K562 (cell line): Measurements from ENCODE around the gene POM121. TPM values are rescaled to one million over a fixed set of nuclear protein-coding genes. Genes with fewer than 3 reads are reported as not detected.
"Not testable (repeated sequence)": the region's sequence is repeated elsewhere in the genome, so short reads cannot be mapped to it uniquely, and the experiment has no call there.

ENCODE experiments used
- ATAC-seq: fragments of 200-7000 bp; cut with Tn5 transposase; 3 replicates; pipeline ENCODE4 v1.9.1; 2020; ENCODE audit warnings: moderate library complexity
- BruUV-seq: library from RNA; stranded (reverse); fragments of 400-500 nt; replicated peaks from 2 replicates; lab custom pipeline; 2021; lab: Mats Ljungman, UMichigan
- CTCF ChIA-PET: fragments of 300-600 bp; formaldehyde crosslinking; extraction: SDS; loops from one replicate; lab custom pipeline; 2021; ENCODE audit warnings: low intra/inter-chr PET ratio; lab: Yijun Ruan, JAX
- POLR2A ChIA-PET: fragments of 300-600, 350-650 bp; sonication (Branson Sonifier 250); formaldehyde crosslinking; extraction: SDS; loops from one replicate; lab custom pipeline; 2021; ENCODE audit warnings: antibody characterized with exemption, inconsistent platforms; lab: Yijun Ruan, JAX
- DNase-seq, 4 experiments: peaks; one replicate each; pipeline versions ENCODE4 v3.0.0 to v3.0.0-alpha.2; 2011 to 2018; ENCODE audit warnings: low spot score in 3 of 4, mixed read lengths in 3 of 4; ENCODE audit errors: extremely low read depth in 1 of 4
- FAIRE-seq: peaks from 2 replicates; lab custom pipeline; 2011; peaks lifted over from hg19 to GRCh38; lab: Jason Lieb, UNC
- H2AFZ ChIP-seq: 2 replicates; pipeline ENCODE4 v1.6.0; 2011; ENCODE audit warnings: low read depth, low read length, control low read depth, inconsistent platforms
- H3K27ac ChIP-seq: fragments of 200-600 bp; 3 replicates; pipeline ENCODE4 v1.8.0; 2011; ENCODE audit warnings: low read depth, mild to moderate bottlenecking, control low read depth, inconsistent platforms, low read length, moderate library complexity, mixed read lengths; ENCODE audit errors: extremely low read depth
- H3K27me3 ChIP-seq, 2 experiments: fragments of 300-600 bp in 1 of 2; 2 replicates in 1 of 2; 3 replicates in 1 of 2; pipeline versions ENCODE4 v1.6.0 to v1.8.0; 2011; ENCODE audit warnings: inconsistent platforms in 2 of 2, low read length in 2 of 2, mild to moderate bottlenecking in 1 of 2, mixed read lengths in 1 of 2, moderate library complexity in 1 of 2; ENCODE audit not compliant: control insufficient read depth in 2 of 2, insufficient read depth in 2 of 2
- H3K36me3 ChIP-seq: fragments of 300-600 bp; 3 replicates; pipeline ENCODE4 v1.8.0; 2011; ENCODE audit warnings: mild to moderate bottlenecking, low read length, inconsistent platforms; ENCODE audit not compliant: control insufficient read depth, insufficient read depth
- H3K4me1 ChIP-seq, 2 experiments: fragments of 200-600 bp in 1 of 2; replicated peaks in 1 of 2; 2 replicates in 1 of 2; 3 replicates in 1 of 2; pipeline versions ENCODE4 v1.5.1 to v1.8.0; 2011; ENCODE audit warnings: inconsistent platforms in 2 of 2, low read length in 2 of 2, mild to moderate bottlenecking in 1 of 2, mixed read lengths in 1 of 2, moderate library complexity in 1 of 2; ENCODE audit not compliant: control insufficient read depth in 2 of 2, insufficient read depth in 2 of 2
- H3K4me2 ChIP-seq: 2 replicates; pipeline ENCODE4 v1.6.1; 2011; ENCODE audit warnings: low read length, control low read depth, inconsistent platforms, mixed read lengths; ENCODE audit not compliant: insufficient read depth
- H3K4me3 ChIP-seq: fragments of 200-600 bp; sonication (generic), shearing (Covaris generic); 2 replicates; pipeline ENCODE4 v1.5.1; 2016; ENCODE audit warnings: control low read depth, inconsistent platforms
- H3K79me2 ChIP-seq: fragments of 200-600 bp; 3 replicates; pipeline ENCODE4 v1.8.0; 2011; ENCODE audit warnings: low read length, inconsistent platforms; ENCODE audit not compliant: control insufficient read depth, insufficient read depth
- H3K9ac ChIP-seq, 2 experiments: 2 replicates each; pipeline versions ENCODE4 v1.6.0 to v1.6.1; 2011; ENCODE audit warnings: low read depth in 2 of 2, low read length in 2 of 2, control low read depth in 1 of 2, inconsistent platforms in 1 of 2, mild to moderate bottlenecking in 1 of 2, mixed read lengths in 1 of 2; ENCODE audit not compliant: insufficient read depth in 1 of 2
- H3K9me1 ChIP-seq: one replicate; pipeline ENCODE4 v1.6.0; 2011; ENCODE audit warnings: inconsistent platforms, mild to moderate bottlenecking, low read length, moderate library complexity; ENCODE audit not compliant: control insufficient read depth, insufficient read depth
- H3K9me3 ChIP-seq: replicated peaks from 2 replicates; pipeline ENCODE4 v1.5.1; 2011; ENCODE audit warnings: low read depth, low read length, inconsistent platforms; ENCODE audit not compliant: control insufficient read depth, insufficient read depth
- H4K20me1 ChIP-seq: replicated peaks from 2 replicates; pipeline ENCODE4 v1.6.1; 2011; ENCODE audit warnings: low read length, inconsistent platforms, mixed read lengths; ENCODE audit not compliant: control insufficient read depth, insufficient read depth
- ATF7 ChIP-seq: fragments of 450-650 bp; IDR thresholded peaks from 2 replicates; pipeline ENCODE4 v1.7.1; 2014; ENCODE audit warnings: mild to moderate bottlenecking, moderate library complexity
- CREB1 ChIP-seq, 2 experiments: sonication (generic) in 1 of 2; formaldehyde crosslinking in 1 of 2; IDR thresholded peaks; 2 replicates each; pipeline versions ENCODE4 v1.6.1 to v1.8.0; 2012 to 2022; ENCODE audit warnings: inconsistent platforms in 1 of 2, mild to moderate bottlenecking in 1 of 2, missing genetic modification reagents in 1 of 2, moderate library complexity in 1 of 2
- E2F3 ChIP-seq: fragments of 250-450 bp; sonication (Bioruptor Pico); IDR thresholded peaks from 2 replicates; pipeline ENCODE4 v1.4.0; 2020; ENCODE audit warnings: mild to moderate bottlenecking
- E2F8 ChIP-seq: fragments of 450-650 bp; IDR thresholded peaks from 2 replicates; pipeline ENCODE4 v1.7.1; 2018; ENCODE audit warnings: mild to moderate bottlenecking, low read depth; ENCODE audit not compliant: partially characterized antibody
- EP400 ChIP-seq: fragments of 450-650 bp; IDR thresholded peaks from 2 replicates; pipeline ENCODE4 v1.6.1; 2017; ENCODE audit warnings: antibody characterized with exemption, mild to moderate bottlenecking, moderate library complexity
- ETS1 ChIP-seq: conservative IDR thresholded peaks from 2 replicates; pipeline ENCODE4 v1.6.1; 2011; ENCODE audit warnings: low read depth, mild to moderate bottlenecking, low read length; ENCODE audit not compliant: control insufficient read depth
- ETV5 ChIP-seq: sonication (generic); formaldehyde crosslinking; IDR thresholded peaks from 2 replicates; pipeline ENCODE4 v1.4.0; 2020; ENCODE audit warnings: low read depth, mild to moderate bottlenecking, missing genetic modification reagents
- GABPB1 ChIP-seq: sonication (generic); formaldehyde crosslinking; IDR thresholded peaks from 2 replicates; pipeline ENCODE4 v1.8.0; 2022; ENCODE audit warnings: mild to moderate bottlenecking, missing genetic modification reagents
- HDAC1 ChIP-seq, 2 experiments: fragments of 450-650 bp; IDR thresholded peaks; 2 replicates each; pipeline ENCODE4 v1.6.1; 2016 to 2017; ENCODE audit warnings: inconsistent platforms in 1 of 2, mild to moderate bottlenecking in 1 of 2, moderate library complexity in 1 of 2
- KLF1 ChIP-seq: fragments of 450-650 bp; IDR thresholded peaks from 2 replicates; pipeline ENCODE4 v1.6.1; 2016; ENCODE audit warnings: missing genetic modification characterization, missing compliant biosample characterization
- NR2C1 ChIP-seq, 2 experiments: fragments of 450-650 bp; IDR thresholded peaks; 2 replicates each; pipeline ENCODE4 v1.6.1; 2017; ENCODE audit warnings: mild to moderate bottlenecking in 2 of 2, antibody characterized with exemption in 1 of 2, inconsistent platforms in 1 of 2, missing compliant biosample characterization in 1 of 2, missing genetic modification characterization in 1 of 2
- NR2C2 ChIP-seq, 2 experiments: fragments of 200-800 bp in 1 of 2; sonication (Bioruptor generic) in 1 of 2; sonication (generic) in 1 of 2; formaldehyde crosslinking in 1 of 2; IDR thresholded peaks; 2 replicates each; pipeline versions ENCODE4 v1.6.1 to v1.8.0; 2016 to 2022; ENCODE audit warnings: mild to moderate bottlenecking in 1 of 2, missing compliant biosample characterization in 1 of 2, missing genetic modification characterization in 1 of 2, missing genetic modification reagents in 1 of 2
- PHF21A ChIP-seq: fragments of 450-650 bp; IDR thresholded peaks from 2 replicates; pipeline ENCODE4 v1.6.1; 2017; ENCODE audit warnings: low read depth, borderline replicate concordance
- RB1 ChIP-seq: fragments of 450-650 bp; IDR thresholded peaks from 2 replicates; pipeline ENCODE4 v1.6.1; 2017; ENCODE audit warnings: low read depth, mild to moderate bottlenecking
- SUPT5H ChIP-seq: fragments of 450-650 bp; IDR thresholded peaks from 2 replicates; pipeline ENCODE4 v1.6.1; 2016
- TFAP4 ChIP-seq: sonication (generic); formaldehyde crosslinking; IDR thresholded peaks from 2 replicates; pipeline ENCODE4 v1.8.0; 2022; ENCODE audit warnings: missing genetic modification reagents, mild to moderate bottlenecking, moderate library complexity, borderline replicate concordance
- WGBS: fragments of 100-300 bp; shearing (Covaris generic); methylation state at CpG from one replicate; pipeline ENCODE4 v1.1.6; 2016; ENCODE audit warnings: low coverage, mixed read lengths; ENCODE audit not compliant: insufficient coverage; ENCODE audit errors: missing lambda C conversion rate; 5-methylcytosine and 5-hydroxymethylcytosine counted together
- in situ Hi-C: fragments of 300-500 bp; cut with MboI; formaldehyde crosslinking; loops from 4 replicates; pipeline ENCODE4 v1.15.0; 2018; ENCODE audit warnings: inconsistent platforms, mixed read lengths
- intact Hi-C: fragments of 100-400 bp; cut with micrococcal nuclease; formaldehyde crosslinking; loops from 2 replicates; pipeline ENCODE4 v1.14.2; 2022
- polyA plus RNA-seq, 8 experiments: library from polyadenylated mRNA; depleted of rRNA in 4 of 8; stranded (reverse) in 5 of 8; unstranded in 3 of 8; fragments of >200 nt; fragmentation: Nextera tagmentation in 2 of 8; fragmentation: Illumina TruSeq in 1 of 8; extraction: Ambion mirVana in 2 of 8; extraction: Trizol in 1 of 8; gene quantifications; 2 replicates each; pipeline versions ENCODE4 v1.2.1 to v1.2.3, GENCODE V29; 2011 to 2014; ENCODE audit warnings: inconsistent platforms in 1 of 8, missing spikeins in 1 of 8
- total RNA-seq, 7 experiments: library from RNA; depleted of rRNA in 6 of 7; stranded (reverse); fragments of >200 nt in 6 of 7; fragmentation: Illumina TruSeq in 2 of 7; extraction: Trizol in 2 of 7; gene quantifications; 2 replicates each; pipeline versions ENCODE4 v1.2.1 to v1.2.3, GENCODE V29; 2011 to 2021; ENCODE audit warnings: low replicate concordance in 1 of 7

Gene POM121
- total and polyA plus RNA-seq, 9 of the 15 experiments (the other 6 are each of a cell fraction or from before 2014, with no cell fraction given): 3.6 to 112 (median 12.5) TPM

GRCh38 chr7:72879079-72879736 lies 45.7 kb upstream of the POM121 start:
- WGBS: 1% methylated on average over 43 of the region's 59 CpGs
- ATAC-seq (peak; percentile 100), DNase-seq (peak; percentile 79 to 98 (median 82)), FAIRE-seq (peak; percentile 40)
- in situ Hi-C loops, CTCF ChIA-PET, intact Hi-C loops, BruUV-seq, H3K9me3 ChIP-seq, H3K9me1 ChIP-seq, H4K20me1 ChIP-seq, H3K4me1 ChIP-seq, H3K27me3 ChIP-seq: not testable (repeated sequence)
- POLR2A ChIA-PET: interaction anchor here (0.6 kb wide), 1 partner anchor 805 kb away, joined by 3 read pairs; no protein-coding TSS in a partner anchor
- H3K27ac ChIP-seq: peak overlapping the region; percentile 71
- H2AFZ ChIP-seq: peak overlapping the region; percentile 90
- H3K9ac ChIP-seq: peak overlapping the region; percentile 88 to 91
- peaks cover 32% of the 10 kb centered on the region for H3K79me2 ChIP-seq
- H3K4me2 ChIP-seq: peak overlapping the region; percentile 96
- H3K36me3 ChIP-seq: peaks cover 19% of the 10 kb centered on the region; the same call in 1 of the 3 replicates
- peak overlapping the region; percentile 79 for H3K4me3 ChIP-seq
- peak; percentile 69 for TF ChIP-seq TFAP4 (CRISPR knock-in tag)
- peak; percentile 83 for TF ChIP-seq ATF7
- TF ChIP-seq SUPT5H: peak; percentile 82
- peak in 1 of 2 experiments; percentile 13; a peak in 1 of 4 replicates for TF ChIP-seq HDAC1 (IDR thresholded peaks at IDR 0.05)
- TF ChIP-seq NR2C1 (IDR thresholded peaks at IDR 0.05): peak; percentile 93
- peak; percentile 94 for TF ChIP-seq NR2C1 (tag; IDR thresholded peaks at IDR 0.05)
- TF ChIP-seq PHF21A: 0 out of 2 replicates have a peak, but pooled peaks have one; percentile 7
- TF ChIP-seq RB1: peak; percentile 56; the same call in 1 of the 2 replicates
- TF ChIP-seq ETV5 (CRISPR knock-in tag): peak; percentile 96
- 0 out of 2 replicates have a peak, but pooled peaks have one; percentile 18 for TF ChIP-seq ETS1
- peak; percentile 87; the same call in 1 of the 2 replicates for TF ChIP-seq EP400
- TF ChIP-seq CREB1 (IDR thresholded peaks at IDR 0.05): peak; percentile 26
- TF ChIP-seq CREB1 (CRISPR knock-in tag; IDR thresholded peaks at IDR 0.05): peak; percentile 72; the same call in 1 of the 2 replicates
- peak; percentile 76 for TF ChIP-seq NR2C2 (CRISPR knock-in tag; IDR thresholded peaks at IDR 0.05)
- peak; percentile 85 for TF ChIP-seq NR2C2 (tag; IDR thresholded peaks at IDR 0.05)
- TF ChIP-seq KLF1: peak; percentile 80
- peak; percentile 94 for TF ChIP-seq GABPB1
- TF ChIP-seq E2F3 (CRISPR knock-in tag): 0 out of 2 replicates have a peak, but pooled peaks have one; percentile 32
- TF ChIP-seq E2F8: peak; percentile 53
